ENCODE measurements around the gene ZNF683.

DNA sequence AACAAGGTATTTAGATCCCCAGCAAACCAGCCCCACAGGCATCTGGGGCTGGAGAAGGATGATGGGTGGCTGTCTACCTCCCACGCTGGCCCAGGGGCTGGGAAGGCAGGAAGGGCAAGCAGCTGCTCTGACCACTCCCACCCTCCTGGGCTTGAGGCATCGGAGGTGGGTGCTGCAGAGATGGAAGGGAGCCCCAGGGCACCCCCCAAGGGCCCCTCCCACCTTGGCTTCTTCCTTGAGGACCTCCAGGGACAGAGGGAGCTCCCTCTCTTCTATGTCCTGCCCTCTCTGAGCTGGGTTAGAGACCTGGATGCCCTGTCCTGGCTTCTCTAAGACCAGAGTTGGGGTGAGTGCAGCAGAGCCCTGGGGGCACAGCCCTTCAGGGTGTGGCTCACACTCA, 51.7 kb downstream of the ZNF683 start:
- TF ChIP-seq POLR2A (IDR thresholded peaks at IDR 0.05; ENCODE audit: low read depth, low read length) (no peak), RFX5 (IDR thresholded peaks at IDR 0.05; ENCODE audit: low read depth, low read length) (no peak), RAD21 (IDR thresholded peaks at IDR 0.05; ENCODE audit: low read length) (no peak), FOS (IDR thresholded peaks at IDR 0.05; ENCODE audit: low read depth, low read length) (no peak), SMC3 (IDR thresholded peaks at IDR 0.05; ENCODE audit: low read depth, low read length) (no peak)
- TF ChIP-seq, protein P1, sequence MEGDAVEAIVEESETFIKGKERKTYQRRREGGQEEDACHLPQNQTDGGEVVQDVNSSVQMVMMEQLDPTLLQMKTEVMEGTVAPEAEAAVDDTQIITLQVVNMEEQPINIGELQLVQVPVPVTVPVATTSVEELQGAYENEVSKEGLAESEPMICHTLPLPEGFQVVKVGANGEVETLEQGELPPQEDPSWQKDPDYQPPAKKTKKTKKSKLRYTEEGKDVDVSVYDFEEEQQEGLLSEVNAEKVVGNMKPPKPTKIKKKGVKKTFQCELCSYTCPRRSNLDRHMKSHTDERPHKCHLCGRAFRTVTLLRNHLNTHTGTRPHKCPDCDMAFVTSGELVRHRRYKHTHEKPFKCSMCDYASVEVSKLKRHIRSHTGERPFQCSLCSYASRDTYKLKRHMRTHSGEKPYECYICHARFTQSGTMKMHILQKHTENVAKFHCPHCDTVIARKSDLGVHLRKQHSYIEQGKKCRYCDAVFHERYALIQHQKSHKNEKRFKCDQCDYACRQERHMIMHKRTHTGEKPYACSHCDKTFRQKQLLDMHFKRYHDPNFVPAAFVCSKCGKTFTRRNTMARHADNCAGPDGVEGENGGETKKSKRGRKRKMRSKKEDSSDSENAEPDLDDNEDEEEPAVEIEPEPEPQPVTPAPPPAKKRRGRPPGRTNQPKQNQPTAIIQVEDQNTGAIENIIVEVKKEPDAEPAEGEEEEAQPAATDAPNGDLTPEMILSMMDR (conservative IDR thresholded peaks at IDR 0.05; ENCODE audit: low read depth, low read length) = no peak
- TF ChIP-seq, protein P2, sequence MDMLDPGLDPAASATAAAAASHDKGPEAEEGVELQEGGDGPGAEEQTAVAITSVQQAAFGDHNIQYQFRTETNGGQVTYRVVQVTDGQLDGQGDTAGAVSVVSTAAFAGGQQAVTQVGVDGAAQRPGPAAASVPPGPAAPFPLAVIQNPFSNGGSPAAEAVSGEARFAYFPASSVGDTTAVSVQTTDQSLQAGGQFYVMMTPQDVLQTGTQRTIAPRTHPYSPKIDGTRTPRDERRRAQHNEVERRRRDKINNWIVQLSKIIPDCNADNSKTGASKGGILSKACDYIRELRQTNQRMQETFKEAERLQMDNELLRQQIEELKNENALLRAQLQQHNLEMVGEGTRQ (IDR thresholded peaks at IDR 0.05; ENCODE audit: low read depth, low read length) = no peak
